HG02571 (cell line): ENCODE results near the gene DOCK2.
"Not testable (repeated sequence)": the region's sequence is repeated elsewhere in the genome, so short reads cannot be mapped to it uniquely, and the experiment has no call there.

ENCODE experiments used
- ATAC-seq: cut with Tn5 transposase; IDR thresholded peaks from one replicate; pipeline ENCODE4 v1.9.1; 2021; ENCODE audit warnings: mild to moderate bottlenecking, moderate library complexity; ENCODE audit not compliant: unreplicated experiment

DOCK2 gene

GRCh38 chr5:170077526-170077925, 440.5 kb downstream of the DOCK2 start:
- ATAC-seq = no peak

DNA sequence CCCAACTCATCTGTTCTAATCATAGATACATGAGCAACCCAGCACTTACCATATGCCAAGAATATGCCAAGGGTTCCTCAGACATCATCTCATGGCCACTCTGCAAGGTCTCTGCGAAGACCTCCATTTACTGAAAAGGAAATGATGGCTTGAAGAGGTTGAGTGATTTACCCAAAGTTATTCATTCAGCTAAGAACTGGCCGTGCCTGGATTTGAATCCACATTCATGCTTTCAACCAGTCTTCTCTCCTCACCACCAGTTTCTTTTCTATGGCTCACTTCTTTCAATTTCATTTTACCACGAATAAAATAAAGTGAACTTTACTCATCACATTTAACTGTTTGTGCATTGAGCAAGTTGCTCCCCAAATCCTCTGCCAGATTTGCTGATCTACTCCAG, 441.4 kb downstream of the DOCK2 start:
- ATAC-seq = no peak

GRCh38 chr5:170078931-170079330, 441.9 kb downstream of the DOCK2 start:
- no peak for ATAC-seq

DNA sequence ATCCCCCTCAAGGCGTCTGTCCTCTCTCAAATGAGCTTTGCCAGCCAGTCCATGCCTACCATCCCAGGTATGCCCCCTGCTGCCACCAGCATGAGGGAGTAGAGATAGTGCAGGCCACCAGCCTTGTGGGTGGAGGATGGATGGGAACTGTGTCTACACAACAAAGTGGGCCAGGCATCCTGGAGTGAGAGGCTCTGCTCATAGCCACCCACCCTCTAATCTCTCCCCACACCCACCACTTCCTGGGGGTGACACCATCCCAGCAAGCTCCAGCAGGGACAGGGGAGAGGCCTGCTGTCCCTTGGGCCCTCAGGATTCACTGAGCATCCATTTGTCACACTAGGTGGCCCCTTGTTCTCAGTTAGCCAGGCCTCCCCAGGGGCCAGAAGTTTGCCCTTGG, 443.1 kb downstream of the DOCK2 start:
- no peak for ATAC-seq

DNA sequence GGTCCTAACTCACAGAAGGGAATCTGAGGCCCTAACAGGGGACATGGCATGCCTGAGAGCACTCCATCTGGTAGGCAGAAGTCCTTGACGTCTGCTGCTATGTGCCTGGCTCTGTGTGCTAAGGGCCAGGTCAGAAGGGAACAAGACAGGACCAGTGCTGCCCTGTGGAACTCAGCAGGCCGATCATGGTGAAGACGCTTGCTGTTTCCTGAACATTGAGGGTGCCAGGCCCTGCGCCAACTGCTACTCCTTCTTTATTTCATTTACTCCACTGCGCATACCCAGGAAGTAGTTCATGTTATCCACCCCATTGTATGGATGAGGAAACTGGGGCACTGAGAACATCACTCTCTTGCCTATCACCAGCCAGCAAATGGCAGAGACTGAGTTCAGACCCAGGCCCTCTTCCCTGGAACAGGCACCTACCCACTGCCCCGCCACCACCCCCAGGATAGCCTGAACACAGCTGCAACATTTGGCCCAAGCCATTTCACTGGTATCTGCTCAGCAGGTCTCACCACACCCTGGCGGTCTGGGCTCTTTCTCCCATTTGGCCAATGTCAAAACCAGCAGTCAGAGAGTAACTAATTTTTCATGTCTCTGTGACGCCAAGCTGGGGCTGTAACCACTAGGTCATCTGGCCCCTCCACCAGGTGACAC, 443.8 kb downstream of the DOCK2 start:
- no peak for ATAC-seq

- ATAC-seq = no peak
These were observed 444.5 kb downstream of the DOCK2 start for GRCh38 chr5:170081616-170082015.

GRCh38 chr5:170082701-170083100, 445.6 kb downstream of the DOCK2 start:
- ATAC-seq = no peak

DNA sequence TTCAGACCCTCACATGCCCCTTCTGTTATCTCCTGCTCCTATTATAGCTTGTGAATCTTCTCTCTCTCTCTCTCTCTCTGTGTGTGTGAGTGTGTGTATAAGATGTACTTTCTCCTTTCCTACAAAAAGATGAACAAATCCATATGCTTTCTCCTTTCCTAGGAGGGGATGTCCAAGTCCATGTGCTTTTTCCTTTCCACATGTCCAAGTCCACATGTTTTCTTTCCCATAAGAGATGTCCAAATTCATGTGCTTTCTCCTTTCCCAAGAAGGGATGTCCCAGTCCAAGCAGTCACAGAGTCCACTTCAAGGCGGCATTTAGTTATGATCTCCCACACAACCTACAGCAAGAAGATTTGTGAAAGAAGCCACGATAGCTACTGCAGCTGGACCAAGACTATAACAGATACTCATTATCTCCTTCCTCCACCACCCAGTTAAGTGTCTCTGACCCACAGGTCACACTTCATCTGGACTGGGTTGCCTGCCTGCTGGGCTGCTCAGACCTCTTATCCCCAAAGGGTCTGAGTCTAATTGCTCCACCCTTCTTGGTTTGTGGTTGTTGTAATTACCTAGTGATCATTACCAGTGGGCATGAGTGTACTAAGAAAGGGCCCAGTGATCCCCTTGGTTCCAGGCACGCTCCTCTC, 450.2 kb downstream of the DOCK2 start:
- no peak for ATAC-seq

GRCh38 chr5:170092455-170093101, 455.5 kb downstream of the DOCK2 start:
- ATAC-seq = no peak

DNA sequence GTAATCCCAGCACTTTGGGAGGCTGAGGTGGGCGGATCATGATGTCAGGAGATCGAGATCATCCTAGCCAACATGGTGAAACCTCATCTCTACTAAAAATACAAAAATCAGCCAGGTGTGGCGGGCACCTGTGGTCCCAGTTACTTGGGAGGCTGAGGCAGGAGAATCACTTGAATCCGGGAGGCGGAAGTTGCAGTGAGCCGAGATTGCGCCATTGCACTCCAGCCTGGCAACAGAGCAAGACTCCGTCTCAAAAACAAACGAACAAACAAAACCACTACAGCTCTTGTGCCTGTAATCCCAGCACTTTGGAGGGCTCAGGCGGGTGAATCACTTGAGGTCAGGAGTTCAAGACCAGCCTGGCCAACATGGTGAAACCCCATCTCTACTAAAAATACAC, 457.3 kb downstream of the DOCK2 start:
- not testable (repeated sequence) for ATAC-seq

DNA sequence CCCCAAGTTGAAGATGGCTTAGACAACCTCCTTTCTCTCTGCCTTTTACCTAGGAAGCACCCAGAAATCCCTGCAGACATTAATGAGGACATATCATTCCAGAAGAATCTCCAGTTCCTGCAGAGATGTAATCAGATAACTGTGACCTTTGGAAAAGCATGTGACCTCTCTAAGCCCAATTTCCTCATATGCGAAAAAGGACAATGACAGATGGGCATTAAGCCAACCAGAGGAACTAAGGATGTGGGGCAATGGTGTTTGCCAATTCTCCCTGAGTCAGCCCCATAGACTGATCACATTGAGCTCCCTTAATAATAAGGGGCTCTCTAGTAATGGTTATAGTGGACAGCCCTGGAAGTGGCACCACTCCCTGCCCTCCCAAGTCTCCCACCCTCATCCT, 458.6 kb downstream of the DOCK2 start:
- no peak for ATAC-seq

DNA sequence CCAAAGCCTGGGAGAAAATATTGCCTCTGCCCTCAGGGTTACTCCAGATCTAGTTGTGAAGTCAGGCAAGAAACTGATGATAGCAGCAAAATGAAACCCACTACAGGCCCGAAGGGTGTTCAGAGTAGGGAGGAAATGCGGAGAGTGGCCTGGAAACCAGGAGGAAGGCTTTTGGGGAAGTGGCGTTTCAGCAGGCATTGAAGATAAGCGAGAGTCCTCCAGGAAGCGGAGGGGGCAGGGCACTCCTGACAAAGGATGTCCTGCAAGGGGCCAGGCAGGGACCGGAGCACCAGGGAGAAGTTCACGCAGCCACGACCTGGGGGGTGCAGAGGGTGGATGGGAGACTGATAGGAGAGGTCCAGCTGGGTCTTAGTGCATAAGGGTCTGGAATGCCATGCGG, 460.9 kb downstream of the DOCK2 start:
- no peak for ATAC-seq

GRCh38 chr5:170100066-170100943, 463.2 kb downstream of the DOCK2 start:
- ATAC-seq = no peak

GRCh38 chr5:170103447-170103846, 466.4 kb downstream of the DOCK2 start:
- ATAC-seq = no peak

GRCh38 chr5:170104299-170104698, 467.2 kb downstream of the DOCK2 start:
- ATAC-seq = no peak

DNA sequence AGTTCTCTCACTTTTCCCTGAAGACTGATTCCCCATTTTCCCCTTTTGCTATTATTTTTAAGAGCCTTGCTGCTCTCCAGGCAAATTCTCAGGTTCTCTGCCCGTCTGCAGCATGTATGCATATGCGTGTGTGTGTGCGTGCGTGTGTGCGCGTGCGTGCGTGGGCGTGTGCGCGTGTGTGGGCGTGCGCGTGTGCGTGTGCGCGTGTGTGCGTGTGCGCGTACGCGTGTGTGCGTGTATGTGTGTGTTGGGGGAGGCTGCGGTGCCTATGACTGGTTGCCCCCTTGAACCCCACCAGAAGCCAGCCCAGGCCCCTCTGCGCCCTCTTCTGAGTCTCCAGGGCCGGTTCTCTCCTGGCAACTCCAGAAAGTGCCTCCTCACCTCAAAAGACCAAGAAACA, 467.6 kb downstream of the DOCK2 start:
- no peak for ATAC-seq

GRCh38 chr5:170105642-170106611, 468.9 kb downstream of the DOCK2 start, which contains the start of gene FOXI1:
FOXI1 (plus strand) TSS chr5:170105897; CDS start chr5:170105958, 61 bp downstream.
- no peak for ATAC-seq

- no peak for ATAC-seq
These were observed 470.6 kb downstream of the DOCK2 start for GRCh38 chr5:170107674-170108073.

GRCh38 chr5:170108266-170108785, 471.3 kb downstream of the DOCK2 start:
- ATAC-seq = no peak
